WERI-Rb-1 (cell line): ENCODE results near the gene C17orf78.

Source experiments
- DNase-seq: peaks from one replicate; pipeline ENCODE4 v3.0.0-alpha.2; 2020
- H3K27ac ChIP-seq: fragments of 250-450 bp; sonication (Bioruptor Pico); 2 replicates; pipeline ENCODE4 v1.5.1; 2020; ENCODE audit warnings: mild to moderate bottlenecking, moderate library complexity
- H3K27me3 ChIP-seq: fragments of 250-450 bp; sonication (Bioruptor Pico); 2 replicates; pipeline ENCODE4 v1.5.1; 2021; ENCODE audit warnings: mild to moderate bottlenecking, low read depth, moderate library complexity; ENCODE audit not compliant: insufficient read depth, severe bottlenecking
- H3K36me3 ChIP-seq: fragments of 250-450 bp; sonication (Bioruptor Pico); 2 replicates; pipeline ENCODE4 v1.5.1; 2020; ENCODE audit warnings: mild to moderate bottlenecking, moderate library complexity
- H3K4me3 ChIP-seq: 2 replicates; pipeline ENCODE4 v1.5.1; 2011; ENCODE audit warnings: low read depth, mild to moderate bottlenecking, control low read depth, low read length
- H3K9me3 ChIP-seq: fragments of 250-450 bp; sonication (Bioruptor Pico); 2 replicates; pipeline ENCODE4 v1.5.1; 2021; ENCODE audit warnings: mild to moderate bottlenecking, moderate library complexity; ENCODE audit not compliant: severe bottlenecking
- CTCF ChIP-seq: IDR thresholded peaks from 2 replicates; pipeline ENCODE4 v1.5.1; 2011; ENCODE audit warnings: low read depth, mild to moderate bottlenecking, control low read depth, inconsistent platforms, low read length

The C17orf78 gene

GRCh38 chr17:37425268-37425667 lies 49.5 kb downstream of the C17orf78 start:
- no peak overlapping the region for H3K27ac ChIP-seq
- TF ChIP-seq CTCF: no peak
- peaks cover 62% of the 10 kb centered on the region for H3K36me3 ChIP-seq
- no peaks in the 10 kb centered on the region for H3K9me3 ChIP-seq
- no peaks in the 10 kb centered on the region for H3K27me3 ChIP-seq
- no peak overlapping the region for H3K4me3 ChIP-seq
- no peak for DNase-seq

GRCh38 chr17:37429039-37429438 lies 53.3 kb downstream of the C17orf78 start:
- Histone ChIP-seq H3K4me3 (no peak overlapping the region), H3K27ac (no peak overlapping the region), H3K9me3 (no peaks in the 10 kb centered on the region), H3K27me3 (no peaks in the 10 kb centered on the region), H3K36me3 (peaks cover 62% of the 10 kb centered on the region)
- TF ChIP-seq CTCF: no peak
- no peak for DNase-seq

- H3K27me3 ChIP-seq: no peaks in the 10 kb centered on the region
- H3K9me3 ChIP-seq: no peaks in the 10 kb centered on the region
- no peak for DNase-seq
- no peak overlapping the region for H3K27ac ChIP-seq
- peaks cover 61% of the 10 kb centered on the region for H3K36me3 ChIP-seq
- no peak overlapping the region for H3K4me3 ChIP-seq
- no peak for TF ChIP-seq CTCF
Observed at GRCh38 chr17:37429453-37429852, 53.7 kb downstream of the C17orf78 start.

- no peaks in the 10 kb centered on the region for H3K9me3 ChIP-seq
- peaks cover 55% of the 10 kb centered on the region for H3K36me3 ChIP-seq
- no peak for TF ChIP-seq CTCF
- H3K27ac ChIP-seq: no peak overlapping the region
- DNase-seq: no peak
- no peaks in the 10 kb centered on the region for H3K27me3 ChIP-seq
- no peak overlapping the region for H3K4me3 ChIP-seq
Observed at GRCh38 chr17:37430051-37430627, 54.4 kb downstream of the C17orf78 start.

GRCh38 chr17:37432671-37433070 lies 56.9 kb downstream of the C17orf78 start:
- TF ChIP-seq CTCF: no peak
- H3K9me3 ChIP-seq: no peaks in the 10 kb centered on the region
- peaks cover 37% of the 10 kb centered on the region for H3K36me3 ChIP-seq
- no peaks in the 10 kb centered on the region for H3K27me3 ChIP-seq
- H3K27ac ChIP-seq: no peak overlapping the region
- DNase-seq: no peak
- H3K4me3 ChIP-seq: no peak overlapping the region

- no peak overlapping the region for H3K4me3 ChIP-seq
- no peaks in the 10 kb centered on the region for H3K27me3 ChIP-seq
- no peak for DNase-seq
- H3K36me3 ChIP-seq: peaks cover 44% of the 10 kb centered on the region
- no peak for TF ChIP-seq CTCF
- no peaks in the 10 kb centered on the region for H3K9me3 ChIP-seq
- no peak overlapping the region for H3K27ac ChIP-seq
Observed at GRCh38 chr17:37438141-37438540, 62.4 kb downstream of the C17orf78 start.
